ENCODE measurements around the gene SRCIN1.
"Not testable (repeated sequence)": the region's sequence is repeated elsewhere in the genome, so short reads cannot be mapped to it uniquely, and the experiment has no call there.

DNA sequence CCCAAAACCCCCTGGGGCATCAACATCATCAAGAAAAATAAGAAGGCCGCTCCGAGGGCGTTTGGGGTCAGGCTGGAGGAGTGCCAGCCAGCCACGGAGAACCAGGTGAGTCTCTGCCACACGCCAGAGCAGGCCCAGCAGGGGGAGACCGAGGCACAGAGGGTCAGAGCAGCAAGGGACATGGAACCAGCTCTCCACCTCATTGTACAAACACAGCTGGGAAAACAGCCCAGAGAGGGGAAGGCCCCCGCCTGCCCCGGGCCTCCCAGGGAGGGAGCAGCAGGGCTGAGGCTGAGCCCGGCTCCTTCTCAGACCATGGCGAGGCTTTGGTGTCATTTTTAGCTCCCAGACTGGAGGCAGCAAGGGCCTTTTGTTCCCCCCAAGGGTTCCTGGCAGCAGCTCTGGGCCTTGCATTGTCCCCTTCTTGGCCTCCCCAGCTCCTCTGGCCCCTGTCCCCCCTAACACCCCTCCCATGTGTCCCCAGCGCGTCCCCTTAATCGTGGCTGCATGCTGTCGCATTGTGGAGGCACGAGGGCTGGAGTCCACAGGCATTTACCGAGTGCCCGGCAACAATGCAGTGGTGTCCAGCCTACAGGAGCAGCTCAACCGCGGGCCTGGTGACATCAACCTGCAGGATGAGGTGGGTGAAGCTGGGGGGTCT, 123.6 kb downstream of the SRCIN1 start:
- TF ChIP-seq EZH2 (IDR thresholded peaks at IDR 0.05; ENCODE audit: borderline replicate concordance, low read length), result not testable (repeated sequence)
- TF ChIP-seq, protein P1, sequence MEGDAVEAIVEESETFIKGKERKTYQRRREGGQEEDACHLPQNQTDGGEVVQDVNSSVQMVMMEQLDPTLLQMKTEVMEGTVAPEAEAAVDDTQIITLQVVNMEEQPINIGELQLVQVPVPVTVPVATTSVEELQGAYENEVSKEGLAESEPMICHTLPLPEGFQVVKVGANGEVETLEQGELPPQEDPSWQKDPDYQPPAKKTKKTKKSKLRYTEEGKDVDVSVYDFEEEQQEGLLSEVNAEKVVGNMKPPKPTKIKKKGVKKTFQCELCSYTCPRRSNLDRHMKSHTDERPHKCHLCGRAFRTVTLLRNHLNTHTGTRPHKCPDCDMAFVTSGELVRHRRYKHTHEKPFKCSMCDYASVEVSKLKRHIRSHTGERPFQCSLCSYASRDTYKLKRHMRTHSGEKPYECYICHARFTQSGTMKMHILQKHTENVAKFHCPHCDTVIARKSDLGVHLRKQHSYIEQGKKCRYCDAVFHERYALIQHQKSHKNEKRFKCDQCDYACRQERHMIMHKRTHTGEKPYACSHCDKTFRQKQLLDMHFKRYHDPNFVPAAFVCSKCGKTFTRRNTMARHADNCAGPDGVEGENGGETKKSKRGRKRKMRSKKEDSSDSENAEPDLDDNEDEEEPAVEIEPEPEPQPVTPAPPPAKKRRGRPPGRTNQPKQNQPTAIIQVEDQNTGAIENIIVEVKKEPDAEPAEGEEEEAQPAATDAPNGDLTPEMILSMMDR (conservative IDR thresholded peaks at IDR 0.05 in 1 of 2, IDR thresholded peaks at IDR 0.05 in 1 of 2; ENCODE audit: extremely low read depth in 1 of 2, insufficient read depth in 1 of 2, low read depth in 1 of 2, low read length in 2 of 2), result not testable (repeated sequence)

Data from mammary epithelial cell (primary cell).